Trophoblast cell (in vitro differentiated cells and primary cell): ENCODE data around the gene MRPL52.

Source experiments
- DNase-seq, 2 donors: peaks; one replicate each; pipeline ENCODE4 v3.0.0-alpha.2; 2016
- H2AFZ ChIP-seq: 2 replicates; pipeline ENCODE4 v1.6.1; 2013; ENCODE audit warnings: low read length, moderate library complexity, mild to moderate bottlenecking; ENCODE audit not compliant: insufficient read depth, poor library complexity
- H2AK5ac ChIP-seq: 2 replicates; pipeline ENCODE4 v1.6.1; 2013; ENCODE audit warnings: mild to moderate bottlenecking, low read length
- H2BK120ac ChIP-seq: 2 replicates; pipeline ENCODE4 v1.6.1; 2013; ENCODE audit warnings: low read length, mild to moderate bottlenecking, moderate library complexity; ENCODE audit not compliant: insufficient read depth, poor library complexity
- H2BK12ac ChIP-seq: 2 replicates; pipeline ENCODE4 v1.6.1; 2013; ENCODE audit warnings: mild to moderate bottlenecking, low read length, moderate library complexity
- H2BK5ac ChIP-seq: 2 replicates; pipeline ENCODE4 v1.6.1; 2013; ENCODE audit warnings: low read length, low read depth, moderate library complexity, mild to moderate bottlenecking; ENCODE audit not compliant: poor library complexity
- H3K14ac ChIP-seq: 2 replicates; pipeline ENCODE4 v1.6.1; 2013; ENCODE audit warnings: mild to moderate bottlenecking, low read length
- H3K18ac ChIP-seq: 2 replicates; pipeline ENCODE4 v1.6.1; 2013; ENCODE audit warnings: mild to moderate bottlenecking, low read length
- H3K23ac ChIP-seq: 2 replicates; pipeline ENCODE4 v1.6.1; 2013; ENCODE audit warnings: low read length
- H3K27ac ChIP-seq: 2 replicates; pipeline ENCODE4 v1.5.1; 2013; ENCODE audit warnings: low read depth, mild to moderate bottlenecking, inconsistent platforms, low read length, moderate library complexity
- H3K27me3 ChIP-seq: 2 replicates; pipeline ENCODE4 v1.6.1; 2013; ENCODE audit warnings: inconsistent platforms, mild to moderate bottlenecking, low read length, moderate library complexity; ENCODE audit not compliant: insufficient read depth
- H3K36me3 ChIP-seq, 2 experiments: 1 replicate in 1 of 2; 2 replicates in 1 of 2; pipeline ENCODE4 v1.6.1; 2013; ENCODE audit warnings: low read length in 2 of 2, mild to moderate bottlenecking in 2 of 2, moderate library complexity in 1 of 2; ENCODE audit not compliant: insufficient read depth in 2 of 2, control insufficient read depth in 1 of 2
- H3K4ac ChIP-seq: 2 replicates; pipeline ENCODE4 v1.6.1; 2013; ENCODE audit warnings: low read depth, mild to moderate bottlenecking, low read length, moderate library complexity
- H3K4me1 ChIP-seq, 2 experiments: 1 replicate in 1 of 2; 2 replicates in 1 of 2; pipeline ENCODE4 v1.6.1; 2013; ENCODE audit warnings: low read length in 2 of 2, mild to moderate bottlenecking in 2 of 2, moderate library complexity in 1 of 2; ENCODE audit not compliant: insufficient read depth in 2 of 2, control insufficient read depth in 1 of 2
- H3K4me2 ChIP-seq: 2 replicates; pipeline ENCODE4 v1.6.1; 2013; ENCODE audit warnings: inconsistent platforms, mild to moderate bottlenecking, low read length, moderate library complexity
- H3K4me3 ChIP-seq: 2 replicates; pipeline ENCODE4 v1.5.1; 2013; ENCODE audit warnings: mild to moderate bottlenecking, low read depth, low read length, inconsistent platforms
- H3K79me1 ChIP-seq: one replicate; pipeline ENCODE4 v1.6.1; 2013; ENCODE audit warnings: low read length
- H3K79me2 ChIP-seq: 2 replicates; pipeline ENCODE4 v1.6.1; 2013; ENCODE audit warnings: low read length, mild to moderate bottlenecking; ENCODE audit not compliant: control insufficient read depth, insufficient read depth, poor library complexity
- H3K9ac ChIP-seq: 2 replicates; pipeline ENCODE4 v1.6.1; 2013; ENCODE audit warnings: mild to moderate bottlenecking, low read length
- H3K9me3 ChIP-seq: 2 replicates; pipeline ENCODE4 v1.6.1; 2013; ENCODE audit warnings: low read depth, mild to moderate bottlenecking, control low read depth, inconsistent platforms, low read length; ENCODE audit not compliant: insufficient read depth
- H4K12ac ChIP-seq: 2 replicates; pipeline ENCODE4 v1.6.1; 2013; ENCODE audit warnings: low read depth, mild to moderate bottlenecking, low read length, moderate library complexity
- H4K8ac ChIP-seq: 2 replicates; pipeline ENCODE4 v1.6.1; 2013; ENCODE audit warnings: low read depth, mild to moderate bottlenecking, low read length, moderate library complexity
- H4K91ac ChIP-seq: one replicate; pipeline ENCODE4 v1.6.1; 2013; ENCODE audit warnings: low read depth, mild to moderate bottlenecking, low read length, moderate library complexity
- WGBS: extraction: QIAGEN DNeasy Blood & Tissue Kit; methylation state at CpG from one replicate; pipeline ENCODE4 v1.1.7; 2013; ENCODE audit warnings: missing lambda C conversion rate; ENCODE audit not compliant: insufficient read length, insufficient coverage; ENCODE audit errors: extremely low coverage; 5-methylcytosine and 5-hydroxymethylcytosine counted together

The MRPL52 gene

GRCh38 chr14:22837114-22837749 lies 7.5 kb downstream of the MRPL52 start:
- peak overlapping the region; percentile 93 for H4K91ac ChIP-seq
- peak in 1 of 2 donors; percentile 67 for DNase-seq
- H3K9ac ChIP-seq = peak overlapping the region; percentile 99
- peak overlapping the region; percentile 78 for H4K8ac ChIP-seq
- peaks cover 32% of the 10 kb centered on the region for H3K79me2 ChIP-seq
- H3K9me3 ChIP-seq = peaks cover 6% of the 10 kb centered on the region
- H2BK12ac ChIP-seq = peak overlapping the region; percentile 55
- H3K36me3 ChIP-seq = peaks cover 37 to 38% of the 10 kb centered on the region in 2 experiments
- peak overlapping the region; percentile 99 for H2BK120ac ChIP-seq
- H4K12ac ChIP-seq = peak overlapping the region; percentile 95
- peaks cover 14 to 23% of the 10 kb centered on the region in 2 experiments for H3K4me1 ChIP-seq
- H3K14ac ChIP-seq = peak overlapping the region; percentile 99
- H3K23ac ChIP-seq = no peak overlapping the region
- H3K4me2 ChIP-seq = peak overlapping the region; percentile 79
- peak overlapping the region; percentile 98 for H3K4me3 ChIP-seq
- peak overlapping the region; percentile 98 for H3K18ac ChIP-seq
- no CpG with 5 or more reads among the region's 57 CpGs for WGBS
- H3K4ac ChIP-seq = peak overlapping the region; percentile 98
- peak overlapping the region; percentile 96 for H2BK5ac ChIP-seq
- peak overlapping the region; percentile 84 for H3K27ac ChIP-seq
- H3K79me1 ChIP-seq = peaks cover 40% of the 10 kb centered on the region
- no peaks in the 10 kb centered on the region for H3K27me3 ChIP-seq
- peak overlapping the region; percentile 94 for H2AK5ac ChIP-seq
- peak overlapping the region; percentile 66 for H2AFZ ChIP-seq

DNA sequence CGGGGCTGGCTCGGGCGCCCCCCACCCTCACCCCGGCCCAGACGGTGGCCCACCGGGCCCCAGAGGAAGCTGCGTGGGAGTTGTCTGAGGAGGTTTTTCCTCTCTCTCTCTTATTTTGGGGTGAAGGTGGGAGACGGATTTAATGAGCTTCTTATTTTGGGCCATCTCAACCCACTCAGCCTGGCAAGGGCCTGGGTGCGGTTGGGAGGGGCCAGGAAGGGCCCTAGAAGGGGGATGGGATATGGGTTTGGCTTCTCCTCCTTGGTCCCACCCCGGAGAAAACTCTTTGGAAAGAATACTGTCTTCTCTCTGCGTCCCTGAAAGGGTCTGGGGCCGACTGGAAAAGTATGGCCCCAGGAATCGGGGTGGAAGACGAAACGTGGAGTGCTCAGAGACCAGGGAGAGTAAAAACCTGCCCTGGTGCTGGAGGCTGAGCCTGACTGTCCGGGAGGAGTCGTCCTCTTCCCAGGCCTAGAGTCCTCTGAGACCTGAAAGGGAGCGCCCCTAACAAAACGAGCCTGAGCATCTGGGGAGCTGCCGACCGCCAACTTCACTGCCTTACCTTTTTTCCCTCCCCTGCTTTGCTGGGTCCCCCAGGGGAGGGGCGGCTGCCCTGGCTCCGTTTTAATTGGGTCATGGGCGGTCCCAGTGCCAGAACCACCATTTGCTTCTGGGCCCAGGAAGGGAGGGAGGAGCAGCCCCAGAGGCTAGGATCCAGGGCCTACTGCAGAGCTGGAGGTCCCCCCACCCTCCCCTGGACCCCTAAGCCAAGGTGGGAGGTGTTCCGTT lies 8.3 kb downstream of the MRPL52 start:
- H3K9me3 ChIP-seq = peaks cover 6% of the 10 kb centered on the region
- WGBS = no CpG with 5 or more reads among the region's 25 CpGs
- peak overlapping the region; percentile 66 for H2AFZ ChIP-seq
- H4K12ac ChIP-seq = peak overlapping the region; percentile 95
- H3K4me1 ChIP-seq = peaks cover 14 to 23% of the 10 kb centered on the region in 2 experiments
- peak overlapping the region; percentile 79 for H3K4me2 ChIP-seq
- H4K8ac ChIP-seq = peak overlapping the region; percentile 78
- peak overlapping the region; percentile 84 for H3K27ac ChIP-seq
- H2BK12ac ChIP-seq = peak overlapping the region; percentile 29
- peaks cover 40% of the 10 kb centered on the region for H3K79me1 ChIP-seq
- H3K4ac ChIP-seq = peak overlapping the region; percentile 98
- peak overlapping the region; percentile 93 for H4K91ac ChIP-seq
- no peaks in the 10 kb centered on the region for H3K27me3 ChIP-seq
- peak overlapping the region; percentile 96 for H2BK5ac ChIP-seq
- H3K36me3 ChIP-seq = peaks cover 44 to 46% of the 10 kb centered on the region in 2 experiments
- peak overlapping the region; percentile 98 for H3K18ac ChIP-seq
- peaks cover 32% of the 10 kb centered on the region for H3K79me2 ChIP-seq
- H3K9ac ChIP-seq = peak overlapping the region; percentile 99
- peak overlapping the region; percentile 98 for H3K4me3 ChIP-seq
- H3K14ac ChIP-seq = peak overlapping the region; percentile 99
- H2AK5ac ChIP-seq = peak overlapping the region; percentile 94
- H2BK120ac ChIP-seq = peak overlapping the region; percentile 99
- DNase-seq = peak; percentile 11 to 46
- no peak overlapping the region for H3K23ac ChIP-seq

GRCh38 chr14:22838631-22839041 lies 8.9 kb downstream of the MRPL52 start:
- no CpG with 5 or more reads among the region's 6 CpGs for WGBS
- Histone ChIP-seq H3K79me2 (peaks cover 32% of the 10 kb centered on the region), H4K12ac (peak overlapping the region; percentile 14), H2BK12ac (peak overlapping the region; percentile 72), H4K91ac (peak overlapping the region; percentile 93), H3K9ac (no peak overlapping the region), H3K4me2 (peak overlapping the region; percentile 79), H3K14ac (peak overlapping the region; percentile 99), H3K27ac (peak overlapping the region; percentile 84), H3K79me1 (peaks cover 40% of the 10 kb centered on the region), H2AFZ (peak overlapping the region; percentile 37), H3K27me3 (no peaks in the 10 kb centered on the region), H2BK120ac (peak overlapping the region; percentile 99), H3K4me1 (peaks cover 14 to 23% of the 10 kb centered on the region in 2 experiments), H3K4me3 (peak overlapping the region; percentile 98), H3K23ac (no peak overlapping the region), H2AK5ac (peak overlapping the region; percentile 87), H2BK5ac (peak overlapping the region; percentile 96), H3K36me3 (peaks cover 49 to 50% of the 10 kb centered on the region in 2 experiments), H4K8ac (peak overlapping the region; percentile 78), H3K4ac (peak overlapping the region; percentile 98), H3K18ac (peak overlapping the region; percentile 98), H3K9me3 (peaks cover 6% of the 10 kb centered on the region)
- DNase-seq = peak; percentile 27 to 47

- H3K79me2 ChIP-seq = peaks cover 32% of the 10 kb centered on the region
- H2BK120ac ChIP-seq = peak overlapping the region; percentile 99
- peak overlapping the region; percentile 46 for H4K12ac ChIP-seq
- peaks cover 14 to 23% of the 10 kb centered on the region in 2 experiments for H3K4me1 ChIP-seq
- peak overlapping the region; percentile 79 for H3K4me2 ChIP-seq
- peak overlapping the region; percentile 84 for H3K27ac ChIP-seq
- H3K23ac ChIP-seq = no peak overlapping the region
- H2AK5ac ChIP-seq = peak overlapping the region; percentile 1
- peak overlapping the region; percentile 78 for H4K8ac ChIP-seq
- DNase-seq = peak; percentile 96 to 97
- H3K79me1 ChIP-seq = peaks cover 40% of the 10 kb centered on the region
- no peaks in the 10 kb centered on the region for H3K27me3 ChIP-seq
- peaks cover 50 to 51% of the 10 kb centered on the region in 2 experiments for H3K36me3 ChIP-seq
- no CpG with 5 or more reads among the region's 6 CpGs for WGBS
- peak overlapping the region; percentile 98 for H3K4ac ChIP-seq
- H4K91ac ChIP-seq = peak overlapping the region; percentile 93
- peak overlapping the region; percentile 99 for H3K14ac ChIP-seq
- H2AFZ ChIP-seq = no peak overlapping the region
- peaks cover 6% of the 10 kb centered on the region for H3K9me3 ChIP-seq
- H2BK5ac ChIP-seq = peak overlapping the region; percentile 96
- no peak overlapping the region for H3K9ac ChIP-seq
- peak overlapping the region; percentile 1 for H2BK12ac ChIP-seq
- H3K18ac ChIP-seq = peak overlapping the region; percentile 11
- H3K4me3 ChIP-seq = peak overlapping the region; percentile 37
Observed at GRCh38 chr14:22839159-22839779, 9.6 kb downstream of the MRPL52 start.
